Glomerular visceral epithelial cell (primary cell): ENCODE results near the gene RPF1.
A peak's percentile ranks its signal among the peaks of the same experiment; 100 is the strongest.
"Not testable (repeated sequence)": the region's sequence is repeated elsewhere in the genome, so short reads cannot be mapped to it uniquely, and the experiment has no call there.

Source experiments
- DNase-seq: peaks from one replicate; pipeline ENCODE4 v3.0.0-alpha.2; 2016; ENCODE audit errors: extremely low spot score

Gene RPF1

GRCh38 chr1:84492726-84493125 is 13.7 kb downstream of the RPF1 start:
- no peak for DNase-seq

GRCh38 chr1:84493747-84494146 is 14.7 kb downstream of the RPF1 start:
- DNase-seq: no peak

GRCh38 chr1:84496498-84496897 is 17.4 kb downstream of the RPF1 start:
- DNase-seq: no peak

GRCh38 chr1:84497631-84498275 is 18.7 kb downstream of the RPF1 start:
- no peak for DNase-seq

- DNase-seq: no peak
Measured at GRCh38 chr1:84502927-84503326, 23.9 kb downstream of the RPF1 start.

- peak; percentile 55 for DNase-seq
Measured at GRCh38 chr1:84504580-84505492, 25.8 kb downstream of the RPF1 start.

GRCh38 chr1:84505493-84506001 is 26.5 kb downstream of the RPF1 start:
- peak; percentile 71 for DNase-seq

- peak; percentile 98 for DNase-seq
Measured at GRCh38 chr1:84506002-84506728, 27.1 kb downstream of the RPF1 start, which contains the start of the genes GNG5 and SPATA1. GNG5 (minus strand) TSS chr1:84506581; CDS start chr1:84506091, 490 bp downstream. SPATA1 (plus strand) TSS chr1:84506386; CDS start chr1:84516360, 9,974 bp downstream.

GRCh38 chr1:84506729-84507453 is 27.8 kb downstream of the RPF1 start:
- DNase-seq: no peak

GRCh38 chr1:84507887-84508286 is 28.8 kb downstream of the RPF1 start:
- not testable (repeated sequence) for DNase-seq

GRCh38 chr1:84508510-84508909 is 29.4 kb downstream of the RPF1 start:
- no peak for DNase-seq

GRCh38 chr1:84509029-84509428 is 30.0 kb downstream of the RPF1 start:
- DNase-seq: no peak

GRCh38 chr1:84510165-84510564 is 31.1 kb downstream of the RPF1 start:
- DNase-seq: no peak

- DNase-seq: no peak
Measured at GRCh38 chr1:84510668-84511067, 31.6 kb downstream of the RPF1 start.

- DNase-seq: no peak
Measured at GRCh38 chr1:84524590-84524989, 45.5 kb downstream of the RPF1 start.

GRCh38 chr1:84525779-84526178 is 46.7 kb downstream of the RPF1 start:
- no peak for DNase-seq

- no peak for DNase-seq
Measured at GRCh38 chr1:84538599-84538998, 59.5 kb downstream of the RPF1 start.

GRCh38 chr1:84539972-84540371 is 60.9 kb downstream of the RPF1 start:
- DNase-seq: no peak

- no peak for DNase-seq
Measured at GRCh38 chr1:84540759-84541158, 61.7 kb downstream of the RPF1 start.

GRCh38 chr1:84541679-84542078 is 62.6 kb downstream of the RPF1 start:
- DNase-seq: no peak
